Measurements from ENCODE around the gene CCDC178. TPM values are rescaled to one million over a fixed set of nuclear protein-coding genes. Genes with fewer than 3 reads are reported as not detected.

CCDC178 gene, protein sequence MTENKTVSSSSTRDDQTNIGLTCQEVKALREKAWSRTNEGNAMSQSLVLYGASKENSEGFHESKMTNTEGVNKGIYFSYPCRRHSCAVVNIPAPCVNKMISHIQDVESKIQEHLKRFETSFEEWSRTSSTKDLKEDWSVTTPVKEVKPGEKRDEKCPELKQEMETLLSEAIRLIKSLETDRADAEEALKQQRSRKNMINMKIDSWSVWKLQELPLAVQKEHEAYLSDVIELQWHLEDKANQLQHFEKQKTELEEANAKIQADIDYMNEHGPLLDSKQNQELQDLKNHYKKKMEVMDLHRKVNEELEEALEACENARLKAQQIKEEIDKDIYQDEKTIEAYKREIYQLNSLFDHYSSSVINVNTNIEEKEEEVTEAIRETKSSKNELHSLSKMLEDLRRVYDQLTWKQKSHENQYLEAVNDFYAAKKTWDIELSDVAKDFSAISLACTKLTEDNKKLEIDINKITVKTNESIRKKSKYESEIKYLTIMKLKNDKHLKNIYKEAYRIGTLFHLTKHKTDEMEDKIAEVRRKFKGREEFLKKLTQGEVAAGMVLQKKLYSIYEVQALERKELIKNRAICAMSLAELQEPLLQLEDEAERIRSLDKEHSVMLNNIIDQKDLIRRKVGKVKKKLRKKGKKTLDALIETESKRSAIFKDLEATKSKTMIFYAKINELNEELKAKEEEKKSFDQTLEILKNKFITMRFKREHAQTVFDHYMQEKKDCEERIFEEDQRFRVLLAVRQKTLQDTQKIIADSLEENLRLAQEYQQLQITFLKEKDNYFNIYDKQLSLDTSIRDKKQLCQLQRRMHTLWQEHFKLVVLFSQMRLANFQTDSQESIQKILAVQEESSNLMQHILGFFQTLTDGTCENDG
- not detected in 2 replicates for total RNA-seq
- long read RNA-seq = 0 reads

DNA sequence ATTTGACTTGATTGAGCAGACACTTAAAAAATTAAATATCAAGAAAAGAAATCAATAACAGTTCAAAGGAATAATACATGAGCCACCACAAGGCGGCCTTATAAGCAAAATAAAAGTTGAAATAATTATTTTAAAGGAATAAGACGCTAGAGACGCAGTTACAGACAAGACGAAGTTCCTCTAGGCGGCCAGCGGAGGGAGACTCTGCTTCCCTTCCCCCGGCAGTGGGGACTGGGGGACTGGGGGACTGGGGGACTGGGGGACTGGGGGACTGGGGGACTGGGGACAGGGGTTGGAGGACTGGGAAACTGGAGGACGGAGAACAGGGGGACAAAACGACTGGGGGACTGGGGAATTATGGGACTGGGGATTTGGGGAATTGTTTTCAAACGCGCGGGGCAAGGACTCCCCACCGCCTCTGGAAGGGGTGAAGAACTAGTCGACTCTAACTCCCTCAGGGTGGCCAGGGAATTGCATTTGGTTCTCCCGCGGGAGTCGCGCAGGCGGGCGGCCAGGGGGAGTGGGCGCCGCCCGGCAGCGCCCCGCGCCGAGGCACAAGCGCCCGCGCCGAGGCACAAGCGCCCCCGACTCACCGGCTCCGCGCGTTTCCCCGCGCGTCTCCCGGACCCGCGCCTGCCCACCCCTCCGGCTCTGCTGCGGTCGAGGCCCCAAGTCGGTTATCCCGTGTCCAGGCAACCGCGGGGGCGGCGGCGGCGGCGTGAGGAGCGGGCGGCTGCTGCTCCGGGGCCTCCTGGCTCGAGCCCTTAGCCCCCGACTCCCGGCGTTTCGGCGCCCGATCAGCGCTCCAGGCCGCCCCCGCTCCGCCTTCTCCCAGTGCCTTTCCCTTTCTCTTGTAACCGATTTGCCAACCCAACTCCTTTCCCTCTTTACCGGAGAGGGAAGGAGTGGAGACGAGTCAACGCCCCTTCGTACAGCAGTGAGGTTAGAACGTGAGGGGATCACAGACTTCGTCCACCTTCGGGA lies at the start of gene CCDC178:
TSS of gene CCDC178 (minus strand) at position 662 of the 984 bp plus-strand sequence. CDS start 28,633 bp downstream, outside the sequence.
- H3K27ac Mint-ChIP-seq (ENCODE audit: unreplicated experiment) = peak within 1 kb of the TSS; percentile 85
- DNase-seq (ENCODE audit: extremely low spot score, unreplicated experiment) = peak; percentile 87
- H3K36me3 Mint-ChIP-seq (ENCODE audit: unreplicated experiment) = no peaks in the 10 kb centered on the region
- H3K4me1 Mint-ChIP-seq (ENCODE audit: unreplicated experiment) = peaks cover 6% of the 10 kb centered on the region
- no peaks in the 10 kb centered on the region for H3K9me3 Mint-ChIP-seq (ENCODE audit: unreplicated experiment)
- TF ChIP-seq, protein P1, sequence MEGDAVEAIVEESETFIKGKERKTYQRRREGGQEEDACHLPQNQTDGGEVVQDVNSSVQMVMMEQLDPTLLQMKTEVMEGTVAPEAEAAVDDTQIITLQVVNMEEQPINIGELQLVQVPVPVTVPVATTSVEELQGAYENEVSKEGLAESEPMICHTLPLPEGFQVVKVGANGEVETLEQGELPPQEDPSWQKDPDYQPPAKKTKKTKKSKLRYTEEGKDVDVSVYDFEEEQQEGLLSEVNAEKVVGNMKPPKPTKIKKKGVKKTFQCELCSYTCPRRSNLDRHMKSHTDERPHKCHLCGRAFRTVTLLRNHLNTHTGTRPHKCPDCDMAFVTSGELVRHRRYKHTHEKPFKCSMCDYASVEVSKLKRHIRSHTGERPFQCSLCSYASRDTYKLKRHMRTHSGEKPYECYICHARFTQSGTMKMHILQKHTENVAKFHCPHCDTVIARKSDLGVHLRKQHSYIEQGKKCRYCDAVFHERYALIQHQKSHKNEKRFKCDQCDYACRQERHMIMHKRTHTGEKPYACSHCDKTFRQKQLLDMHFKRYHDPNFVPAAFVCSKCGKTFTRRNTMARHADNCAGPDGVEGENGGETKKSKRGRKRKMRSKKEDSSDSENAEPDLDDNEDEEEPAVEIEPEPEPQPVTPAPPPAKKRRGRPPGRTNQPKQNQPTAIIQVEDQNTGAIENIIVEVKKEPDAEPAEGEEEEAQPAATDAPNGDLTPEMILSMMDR (IDR thresholded peaks at IDR 0.05) = peak; percentile 66
- peak within 1 kb of the TSS; percentile 88 for H3K4me3 Mint-ChIP-seq (ENCODE audit: unreplicated experiment)
- H3K27me3 Mint-ChIP-seq (ENCODE audit: unreplicated experiment) = peaks cover 5% of the 10 kb centered on the region

DNA sequence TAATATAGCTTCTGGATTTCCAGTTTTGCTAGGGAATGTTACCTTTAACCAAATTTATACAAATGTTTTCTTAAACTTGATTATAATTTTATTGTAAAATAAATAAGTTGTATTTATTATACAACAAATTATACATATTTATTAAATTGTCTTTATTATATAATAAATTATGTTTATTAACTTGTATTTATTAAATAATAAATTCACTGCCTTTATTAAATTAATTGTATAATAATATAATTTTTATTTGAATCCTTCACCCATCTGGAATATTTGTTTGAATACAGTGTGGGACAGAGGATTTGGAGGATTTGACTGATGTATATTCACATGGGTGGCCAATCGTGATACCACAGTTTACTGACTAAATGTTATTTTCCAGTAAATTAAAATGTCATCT lies 43.4 kb upstream of the CCDC178 start:
- no peaks in the 10 kb centered on the region for H3K36me3 Mint-ChIP-seq (ENCODE audit: unreplicated experiment)
- no peak for DNase-seq (ENCODE audit: extremely low spot score, unreplicated experiment)
- H3K27me3 Mint-ChIP-seq (ENCODE audit: unreplicated experiment) = peaks cover under 1% of the 10 kb centered on the region
- no peaks in the 10 kb centered on the region for H3K4me1 Mint-ChIP-seq (ENCODE audit: unreplicated experiment)
- H3K9me3 Mint-ChIP-seq (ENCODE audit: unreplicated experiment) = no peaks in the 10 kb centered on the region
- TF ChIP-seq, protein P1 (IDR thresholded peaks at IDR 0.05) = no peak
- no peak overlapping the region for H3K4me3 Mint-ChIP-seq (ENCODE audit: unreplicated experiment)
- no peak overlapping the region for H3K27ac Mint-ChIP-seq (ENCODE audit: unreplicated experiment)

DNA sequence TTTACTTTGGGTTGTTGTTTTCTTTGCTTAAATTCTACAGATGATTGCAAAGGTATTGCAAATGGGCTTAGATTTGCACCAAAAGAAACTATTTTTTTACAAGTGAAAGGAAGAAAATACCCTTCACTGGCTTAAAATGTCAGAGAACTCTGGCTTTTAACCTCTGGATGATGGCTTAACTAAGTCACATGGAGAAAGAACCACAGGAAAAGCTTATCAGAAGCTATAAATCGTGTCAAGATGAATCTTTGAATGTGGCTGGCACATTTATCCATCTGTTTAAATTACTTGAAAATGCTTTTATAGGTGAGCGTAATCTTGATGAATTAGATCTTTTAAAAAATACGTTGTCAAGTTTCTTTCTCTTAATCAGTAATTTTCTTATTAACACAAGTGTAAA lies 32.0 kb upstream of the CCDC178 start:
- TF ChIP-seq, protein P1 (IDR thresholded peaks at IDR 0.05) = no peak
- peaks cover 25% of the 10 kb centered on the region for H3K4me1 Mint-ChIP-seq (ENCODE audit: unreplicated experiment)
- H3K36me3 Mint-ChIP-seq (ENCODE audit: unreplicated experiment) = no peaks in the 10 kb centered on the region
- DNase-seq (ENCODE audit: extremely low spot score, unreplicated experiment) = no peak
- H3K4me3 Mint-ChIP-seq (ENCODE audit: unreplicated experiment) = no peak overlapping the region
- H3K9me3 Mint-ChIP-seq (ENCODE audit: unreplicated experiment) = no peaks in the 10 kb centered on the region
- H3K27ac Mint-ChIP-seq (ENCODE audit: unreplicated experiment) = no peak overlapping the region
- H3K27me3 Mint-ChIP-seq (ENCODE audit: unreplicated experiment) = no peaks in the 10 kb centered on the region

DNA sequence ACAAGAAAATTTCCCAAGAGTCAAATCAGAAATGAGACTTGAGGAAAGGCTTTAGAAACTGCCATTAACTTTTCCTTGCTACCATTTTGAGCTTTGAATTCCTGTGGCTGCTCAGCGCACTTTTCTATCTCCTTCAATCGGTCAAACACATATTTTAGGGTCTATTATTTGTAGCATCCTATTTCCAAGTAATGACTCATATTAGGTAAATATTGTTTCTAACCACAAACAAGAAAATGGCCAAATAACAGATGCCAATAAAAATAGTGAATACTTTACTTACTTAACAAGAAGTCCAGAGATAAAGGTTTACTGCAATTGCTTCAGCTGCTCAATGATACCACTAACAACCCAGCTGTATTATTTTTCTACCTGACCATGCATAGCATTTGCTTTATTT lies 29.7 kb upstream of the CCDC178 start:
- Mint-ChIP-seq H3K4me1 (ENCODE audit: unreplicated experiment) (peaks cover 25% of the 10 kb centered on the region), H3K27ac (ENCODE audit: unreplicated experiment) (peak overlapping the region; percentile 39)

More for the DNA sequence above, 29.7 kb upstream of the CCDC178 start:
- H3K27me3 Mint-ChIP-seq (ENCODE audit: unreplicated experiment) = no peaks in the 10 kb centered on the region
- no peaks in the 10 kb centered on the region for H3K9me3 Mint-ChIP-seq (ENCODE audit: unreplicated experiment)
- DNase-seq (ENCODE audit: extremely low spot score, unreplicated experiment) = no peak
- H3K4me3 Mint-ChIP-seq (ENCODE audit: unreplicated experiment) = no peak overlapping the region
- TF ChIP-seq, protein P1 (IDR thresholded peaks at IDR 0.05) = no peak
- H3K36me3 Mint-ChIP-seq (ENCODE audit: unreplicated experiment) = no peaks in the 10 kb centered on the region
